HK-2 (cell line): Measurements from ENCODE around the gene CSNK2A2.
A peak's percentile ranks its signal among the peaks of the same experiment; 100 is the strongest.

Experiments
- DNase-seq: peaks from one replicate; pipeline ENCODE4 v3.0.0-alpha.2; 2018; ENCODE audit not compliant: unreplicated experiment

CSNK2A2 gene

GRCh38 chr16:58198803-58199411 lies 1.0 kb upstream of the CSNK2A2 start:
- DNase-seq: no peak

GRCh38 chr16:58197314-58198012 lies 443 bp downstream of the CSNK2A2 start:
- DNase-seq: peak; percentile 17

DNA sequence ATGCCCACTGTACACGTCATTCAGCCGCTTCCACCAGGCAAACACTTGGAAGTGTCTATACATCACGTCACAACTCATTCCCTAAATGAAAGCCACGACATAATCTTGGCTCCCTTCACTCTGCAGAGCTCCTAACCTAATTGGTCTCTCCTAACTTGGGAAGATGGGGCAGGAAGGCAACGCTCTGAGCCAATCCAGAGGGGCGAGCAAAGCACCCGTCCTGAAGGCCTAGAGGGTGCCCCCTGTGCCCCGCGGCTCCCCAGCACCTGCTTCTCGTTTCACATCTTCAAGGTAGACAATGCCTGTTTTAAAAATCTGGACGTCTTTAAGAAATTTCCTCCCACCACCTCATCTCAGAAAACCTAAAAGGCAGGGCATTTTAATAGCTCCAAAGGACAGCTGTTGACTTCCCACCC lies 1.0 kb downstream of the CSNK2A2 start:
- DNase-seq: no peak

- DNase-seq: no peak
Observed at GRCh38 chr16:58195771-58196170, 2.1 kb downstream of the CSNK2A2 start.

GRCh38 chr16:58195344-58195743 lies 2.6 kb downstream of the CSNK2A2 start:
- no peak for DNase-seq

DNA sequence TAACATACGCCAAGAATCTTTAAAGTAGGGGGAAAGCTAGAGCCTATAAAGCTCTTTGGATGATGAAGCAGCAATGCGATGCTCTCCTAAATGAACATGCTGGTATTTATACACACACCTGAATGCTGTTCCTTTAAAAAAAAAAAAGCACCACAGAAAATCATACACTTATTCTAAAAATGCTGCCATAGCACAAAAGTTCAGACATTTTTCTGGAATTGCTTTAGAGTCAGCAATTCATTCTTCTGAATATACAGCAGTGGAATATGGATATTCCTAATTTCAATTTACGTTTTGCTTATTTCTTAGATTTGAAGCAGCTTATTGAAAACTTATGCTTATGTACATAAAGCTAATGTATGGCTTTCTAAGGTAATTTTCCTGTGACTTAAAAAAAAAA lies 3.1 kb downstream of the CSNK2A2 start:
- no peak for DNase-seq

DNA sequence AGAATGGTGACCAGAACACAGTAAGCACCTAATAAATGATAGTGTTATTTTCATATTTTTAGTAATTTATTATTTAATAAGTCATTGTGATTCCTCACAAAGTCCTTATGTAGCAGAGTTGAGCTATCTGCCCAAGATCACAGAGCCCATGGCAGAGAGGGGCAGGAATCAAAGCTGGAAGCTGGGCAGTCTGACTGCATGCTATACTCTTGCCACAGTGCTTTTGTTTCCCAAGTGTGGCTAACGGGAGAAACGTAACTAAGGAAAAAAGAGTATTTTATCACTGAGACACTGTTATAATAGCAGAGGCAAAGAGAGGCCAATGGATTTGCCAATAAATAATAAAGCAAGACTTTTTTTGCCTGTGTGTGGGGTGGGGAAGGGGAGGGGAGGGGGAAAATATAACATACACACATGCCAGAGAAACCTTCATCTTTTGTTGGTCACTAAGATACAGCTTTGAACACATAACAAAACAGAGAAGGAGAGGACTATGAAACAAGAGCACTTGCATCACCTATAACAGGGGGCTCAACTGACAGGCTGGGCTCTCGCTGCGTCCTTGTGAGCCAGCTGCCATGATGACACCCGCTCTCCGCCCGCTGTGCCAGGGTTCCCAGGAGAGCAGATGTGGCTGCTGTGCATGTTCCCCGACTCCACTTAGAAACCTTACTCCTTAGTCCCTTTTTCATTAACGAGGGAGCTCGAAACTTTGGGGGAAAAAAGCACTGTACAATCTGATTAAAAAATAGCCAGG lies 10.1 kb downstream of the CSNK2A2 start:
- DNase-seq: no peak

- DNase-seq: peak; percentile 17
Observed at GRCh38 chr16:58187092-58187491, 10.8 kb downstream of the CSNK2A2 start.

- DNase-seq: no peak
Observed at GRCh38 chr16:58186176-58186944, 11.5 kb downstream of the CSNK2A2 start.

- DNase-seq: no peak
Observed at GRCh38 chr16:58177353-58177710, 20.6 kb downstream of the CSNK2A2 start.

- no peak for DNase-seq
Observed at GRCh38 chr16:58176608-58177352, 21.1 kb downstream of the CSNK2A2 start.

DNA sequence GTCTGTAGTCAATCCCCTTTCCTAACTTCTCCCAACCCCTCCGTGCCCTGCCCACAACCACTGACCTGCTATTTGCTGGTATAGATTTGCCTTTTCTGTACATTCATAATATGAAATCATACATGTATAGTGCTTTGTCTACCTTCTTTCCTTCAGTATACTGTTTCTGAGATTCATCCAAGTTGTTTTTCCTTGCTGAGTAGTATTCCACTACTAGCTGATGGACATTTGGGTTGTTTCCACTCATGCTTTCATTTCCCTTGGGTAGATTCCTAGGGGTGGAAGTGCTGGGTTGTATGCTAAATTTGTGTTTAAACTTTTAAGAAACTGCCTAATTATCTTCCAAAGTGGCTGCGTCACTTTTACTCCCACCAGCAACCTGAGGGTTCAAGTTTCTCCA lies 27.7 kb downstream of the CSNK2A2 start:
- no peak for DNase-seq

GRCh38 chr16:58160855-58161254 lies 37.1 kb downstream of the CSNK2A2 start:
- DNase-seq: no peak

DNA sequence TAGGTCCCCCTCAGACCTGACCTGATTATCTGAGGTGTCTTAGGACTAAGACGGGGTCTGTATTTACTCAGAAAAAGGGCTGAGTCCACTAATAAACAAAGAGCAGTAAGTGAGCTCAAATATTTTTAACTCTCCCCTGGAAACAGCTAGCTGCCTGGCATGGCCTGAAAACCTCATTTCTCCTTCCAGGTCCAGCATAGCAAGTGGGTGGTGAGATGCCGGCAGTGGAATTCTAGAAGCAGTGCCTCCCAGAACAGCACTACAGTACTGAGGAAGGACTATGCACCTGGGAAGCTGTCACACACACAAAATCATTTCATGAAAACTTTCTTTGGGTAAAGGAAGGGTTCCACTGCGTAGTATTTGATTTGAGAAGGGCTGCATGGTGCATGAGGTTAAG lies 39.2 kb downstream of the CSNK2A2 start:
- no peak for DNase-seq

- no peak for DNase-seq
Observed at GRCh38 chr16:58157951-58158540, 39.9 kb downstream of the CSNK2A2 start.

GRCh38 chr16:58157239-58157638 lies 40.7 kb downstream of the CSNK2A2 start:
- no peak for DNase-seq

- no peak for DNase-seq
Observed at GRCh38 chr16:58155839-58156238, 42.1 kb downstream of the CSNK2A2 start.

- no peak for DNase-seq
Observed at GRCh38 chr16:58154345-58154744, 43.6 kb downstream of the CSNK2A2 start.

- no peak for DNase-seq
Observed at GRCh38 chr16:58152246-58152868, 45.5 kb downstream of the CSNK2A2 start.

DNA sequence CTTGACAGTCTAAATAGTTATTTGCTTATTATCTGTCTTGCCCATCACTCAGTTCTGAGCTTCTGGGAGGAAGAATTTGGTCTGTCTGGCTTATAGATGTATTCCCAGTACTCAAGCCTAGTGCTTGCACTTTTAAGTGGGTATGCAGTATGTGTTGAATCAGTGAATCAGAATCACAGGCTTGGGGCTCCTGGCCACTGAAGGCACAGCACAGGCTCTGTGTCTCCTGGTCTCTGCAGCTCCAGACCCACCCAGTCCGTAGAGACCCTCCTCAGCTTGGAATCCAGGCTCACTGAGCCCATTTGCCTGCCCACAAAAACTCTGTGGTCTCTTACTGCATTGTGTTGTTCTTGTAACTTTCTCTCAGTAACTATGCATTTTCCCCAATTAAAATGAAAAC lies 49.4 kb downstream of the CSNK2A2 start:
- no peak for DNase-seq

DNA sequence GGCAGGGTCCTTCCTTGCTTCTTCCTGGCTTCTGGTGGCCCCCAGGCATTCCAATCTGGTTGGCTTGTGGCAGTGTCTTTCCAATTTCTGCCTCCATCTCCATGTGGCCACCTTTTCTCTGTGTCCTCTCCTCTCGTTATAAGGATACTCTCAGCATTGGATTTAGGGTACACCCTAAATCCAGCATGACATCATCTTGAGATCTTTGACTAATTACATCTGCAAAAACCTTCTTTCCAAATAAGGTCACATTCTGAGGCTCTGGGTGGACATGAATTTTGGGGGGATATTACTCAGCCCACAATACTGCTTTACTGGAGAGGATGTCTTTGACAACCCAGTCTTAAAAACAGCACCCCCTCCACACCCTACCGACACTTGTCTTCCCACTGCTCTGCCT lies 49.8 kb downstream of the CSNK2A2 start:
- no peak for DNase-seq
